H1 (cell line): ENCODE data around the gene INKA2. TPM values are rescaled to one million over a fixed set of nuclear protein-coding genes. Genes with fewer than 3 reads are reported as not detected.

Experiments
- CTCF ChIA-PET: fragments of 300-600 bp; sonication (Branson Sonifier 250); formaldehyde crosslinking; loops from one replicate; lab custom pipeline; 2021; ENCODE audit not compliant: partially characterized antibody; lab: Charles Lee
- POLR2A ChIA-PET: fragments of 300-600 bp; sonication (Branson Sonifier 250); formaldehyde crosslinking; loops from one replicate; lab custom pipeline; 2021; ENCODE audit warnings: inconsistent platforms; ENCODE audit not compliant: partially characterized antibody; lab: Charles Lee
- DNase-seq, 2 experiments: peaks; one replicate each; pipeline versions ENCODE4 v3.0.0 to v3.0.0-alpha.2; 2010 to 2022; ENCODE audit warnings: low spot score in 2 of 2, low read depth in 1 of 2, mixed read lengths in 1 of 2
- FAIRE-seq: peaks from 2 replicates; lab custom pipeline; 2011; peaks lifted over from hg19 to GRCh38; lab: Jason Lieb, UNC
- H2AFZ ChIP-seq: 2 replicates; pipeline ENCODE4 v1.8.1; 2012; ENCODE audit warnings: low read length, inconsistent platforms
- H2AK5ac ChIP-seq: 2 replicates; pipeline ENCODE4 v1.6.1; 2013; ENCODE audit warnings: low read depth, low read length
- H2BK120ac ChIP-seq: replicated peaks from 2 replicates; pipeline ENCODE3; 2013; ENCODE audit warnings: low read depth, low read length, inconsistent platforms
- H2BK12ac ChIP-seq: 2 replicates; pipeline ENCODE4 v1.6.1; 2013; ENCODE audit warnings: low read depth, low read length
- H2BK15ac ChIP-seq: 2 replicates; pipeline ENCODE4 v1.6.1; 2013; ENCODE audit warnings: low read length
- H2BK20ac ChIP-seq: 2 replicates; pipeline ENCODE4 v1.6.1; 2013; ENCODE audit warnings: low read length
- H2BK5ac ChIP-seq: 2 replicates; pipeline ENCODE4 v1.6.1; 2013; ENCODE audit warnings: low read depth, low read length
- H3K14ac ChIP-seq: 2 replicates; pipeline ENCODE4 v1.6.1; 2013; ENCODE audit warnings: inconsistent platforms; ENCODE audit not compliant: insufficient read length
- H3K18ac ChIP-seq: 2 replicates; pipeline ENCODE4 v1.6.1; 2013; ENCODE audit warnings: low read length; ENCODE audit errors: extremely low read depth
- H3K23ac ChIP-seq: 2 replicates; pipeline ENCODE4 v1.6.1; 2013; ENCODE audit warnings: inconsistent platforms; ENCODE audit not compliant: insufficient read length
- H3K23me2 ChIP-seq: 2 replicates; pipeline ENCODE4 v1.6.1; 2013; ENCODE audit warnings: low read depth, low read length
- H3K27ac ChIP-seq: 2 replicates; pipeline ENCODE4 v1.6.1; 2011; ENCODE audit warnings: low read depth, low read length, inconsistent platforms
- H3K27me3 ChIP-seq, 4 experiments: replicated peaks in 1 of 4; 1 replicate in 1 of 4; 2 replicates in 3 of 4; pipeline versions ENCODE4 v1.6.1 to v1.8.1; 2011 to 2013; ENCODE audit warnings: low read length in 3 of 4, mild to moderate bottlenecking in 3 of 4, inconsistent platforms in 2 of 4, mixed read lengths in 2 of 4, moderate library complexity in 1 of 4; ENCODE audit not compliant: control insufficient read depth in 3 of 4, insufficient read depth in 3 of 4; ENCODE audit errors: extremely low read depth in 1 of 4
- H3K36me3 ChIP-seq, 4 experiments: 2 replicates each; pipeline versions ENCODE4 v1.6.1 to v1.8.1; 2011 to 2013; ENCODE audit warnings: mild to moderate bottlenecking in 4 of 4, low read length in 3 of 4, moderate library complexity in 2 of 4, control low read depth in 1 of 4, inconsistent platforms in 1 of 4; ENCODE audit not compliant: insufficient read depth in 4 of 4, control insufficient read depth in 2 of 4
- H3K4ac ChIP-seq: replicated peaks from 2 replicates; pipeline ENCODE3; 2013; ENCODE audit warnings: low read length, low read depth, mixed read lengths, inconsistent platforms; ENCODE audit not compliant: insufficient read length
- H3K4me1 ChIP-seq, 4 experiments: replicated peaks in 1 of 4; 1 replicate in 1 of 4; 2 replicates in 3 of 4; pipeline versions ENCODE4 v1.6.1 to v1.8.1; 2011 to 2013; ENCODE audit warnings: low read length in 3 of 4, inconsistent platforms in 2 of 4, mixed read lengths in 1 of 4; ENCODE audit not compliant: insufficient read depth in 4 of 4, control insufficient read depth in 3 of 4
- H3K4me2 ChIP-seq, 2 experiments: 2 replicates each; pipeline versions ENCODE4 v1.6.1 to v1.8.1; 2011 to 2013; ENCODE audit warnings: low read depth in 2 of 2, low read length in 2 of 2, control low read depth in 1 of 2, inconsistent platforms in 1 of 2, mild to moderate bottlenecking in 1 of 2; ENCODE audit not compliant: insufficient read depth in 1 of 2
- H3K4me3 ChIP-seq, 4 experiments: fragments of 200-600, 300-600 bp in 1 of 4; sonication (generic), shearing (Covaris generic), sonication (Bioruptor Twin) in 1 of 4; 2 replicates each; pipeline versions ENCODE4 v1.5.1 to v1.8.1; 2011 to 2016; ENCODE audit warnings: low read length in 4 of 4, low read depth in 3 of 4, control low read depth in 2 of 4, inconsistent platforms in 2 of 4, mild to moderate bottlenecking in 2 of 4, mixed read lengths in 1 of 4, moderate library complexity in 1 of 4; ENCODE audit not compliant: insufficient read depth in 2 of 4; ENCODE audit errors: extremely low read depth in 1 of 4
- H3K56ac ChIP-seq: replicated peaks from 2 replicates; pipeline ENCODE3; 2013; ENCODE audit warnings: low read depth, mild to moderate bottlenecking, mixed read lengths, low read length, inconsistent platforms; ENCODE audit not compliant: insufficient read length
- H3K79me1 ChIP-seq: 2 replicates; pipeline ENCODE4 v1.6.1; 2013; ENCODE audit warnings: low read depth, low read length, control low read depth
- H3K79me2 ChIP-seq, 2 experiments: 2 replicates each; pipeline versions ENCODE4 v1.6.1 to v1.8.1; 2012 to 2013; ENCODE audit warnings: low read length in 2 of 2, mild to moderate bottlenecking in 2 of 2, inconsistent platforms in 1 of 2; ENCODE audit not compliant: insufficient read depth in 2 of 2, control insufficient read depth in 1 of 2
- H3K9ac ChIP-seq, 4 experiments: replicated peaks in 1 of 4; 1 replicate in 1 of 4; 2 replicates in 3 of 4; pipeline versions ENCODE4 v1.6.1 to v1.8.1; 2011 to 2013; ENCODE audit warnings: low read depth in 3 of 4, low read length in 3 of 4, control low read depth in 2 of 4, mild to moderate bottlenecking in 2 of 4, moderate library complexity in 2 of 4, inconsistent platforms in 1 of 4; ENCODE audit errors: extremely low read depth in 1 of 4
- H3K9me3 ChIP-seq, 2 experiments: 2 replicates each; pipeline versions ENCODE4 v1.6.1 to v1.8.1; 2012 to 2013; ENCODE audit warnings: mild to moderate bottlenecking in 2 of 2, moderate library complexity in 2 of 2, control low read depth in 1 of 2, inconsistent platforms in 1 of 2, low read depth in 1 of 2, low read length in 1 of 2, mixed read lengths in 1 of 2; ENCODE audit not compliant: insufficient read depth in 2 of 2
- H4K20me1 ChIP-seq, 2 experiments: replicated peaks in 1 of 2; 2 replicates each; pipeline versions ENCODE3 to v1.8.1; 2011 to 2013; ENCODE audit warnings: inconsistent platforms in 2 of 2, low read length in 2 of 2, mild to moderate bottlenecking in 1 of 2; ENCODE audit not compliant: insufficient read depth in 2 of 2, control insufficient read depth in 1 of 2
- H4K5ac ChIP-seq: 2 replicates; pipeline ENCODE4 v1.6.1; 2013; ENCODE audit warnings: low read length, low read depth, mixed read lengths, inconsistent platforms; ENCODE audit not compliant: insufficient read length
- H4K8ac ChIP-seq: 2 replicates; pipeline ENCODE4 v1.8.0; 2013; ENCODE audit warnings: mild to moderate bottlenecking, moderate library complexity, low read length, inconsistent platforms; ENCODE audit not compliant: insufficient read depth; ENCODE audit errors: extremely low read depth
- H4K91ac ChIP-seq: replicated peaks from 2 replicates; pipeline ENCODE3; 2013; ENCODE audit warnings: low read length, mixed read lengths, inconsistent platforms; ENCODE audit not compliant: insufficient read length
- BACH1 ChIP-seq: IDR thresholded peaks from 2 replicates; pipeline ENCODE4 v1.6.1; 2012; ENCODE audit warnings: low read length, improper control_type of control experiment
- CBX8 ChIP-seq: fragments of 300-800, 300-1000 bp; sonication (generic); IDR thresholded peaks from 2 replicates; pipeline ENCODE4 v1.7.1; 2016; ENCODE audit warnings: low read depth, low read length, borderline replicate concordance
- CREB1 ChIP-seq: IDR thresholded peaks from 2 replicates; pipeline ENCODE4 v1.6.1; 2012; ENCODE audit warnings: inconsistent platforms
- FOSL1 ChIP-seq: IDR thresholded peaks from 2 replicates; pipeline ENCODE4 v1.6.1; 2011; ENCODE audit warnings: mild to moderate bottlenecking, low read depth, low read length, moderate library complexity; ENCODE audit not compliant: insufficient read depth
- GTF2F1 ChIP-seq: IDR thresholded peaks from 2 replicates; pipeline ENCODE4 v1.6.1; 2012; ENCODE audit warnings: low read depth, low read length, improper control_type of control experiment, borderline replicate concordance
- POLR2A ChIP-seq, 2 experiments: IDR thresholded peaks; 1 replicate in 1 of 2; 2 replicates in 1 of 2; pipeline ENCODE4 v1.6.1; 2011; ENCODE audit warnings: low read depth in 2 of 2, low read length in 2 of 2, mild to moderate bottlenecking in 2 of 2; ENCODE audit errors: control extremely low read depth in 1 of 2
- POLR2AphosphoS5 ChIP-seq: IDR thresholded peaks from 2 replicates; pipeline ENCODE4 v1.6.1; 2011; ENCODE audit warnings: low read depth, low read length
- SAP30 ChIP-seq: fragments of 300-600 bp; sonication (generic); IDR thresholded peaks from 2 replicates; pipeline ENCODE4 v1.7.1; 2012; ENCODE audit warnings: low read length, moderate library complexity, mild to moderate bottlenecking, inconsistent platforms; ENCODE audit not compliant: insufficient read depth, insufficient replicate concordance
- SIX5 ChIP-seq: IDR thresholded peaks from 2 replicates; pipeline ENCODE4 v1.6.1; 2011; ENCODE audit warnings: mild to moderate bottlenecking, low read depth, low read length
- SRF ChIP-seq: IDR thresholded peaks from 2 replicates; pipeline ENCODE4 v1.6.1; 2011; ENCODE audit warnings: mild to moderate bottlenecking, low read depth, low read length, moderate library complexity
- ZNF274 ChIP-seq: IDR thresholded peaks from 2 replicates; pipeline ENCODE4 v1.7.0; 2012; ENCODE audit warnings: low read length, borderline replicate concordance; ENCODE audit errors: extremely low read depth
- WGBS, 2 experiments: shearing (Covaris generic) in 1 of 2; methylation state at CpG; one replicate each; pipeline versions ENCODE4 v1.1.6 to v1.1.7; 2013 to 2015; ENCODE audit warnings: low lambda C conversion rate in 2 of 2, mixed read lengths in 2 of 2, inconsistent platforms in 1 of 2, low coverage in 1 of 2, missing lambda C conversion rate in 1 of 2; ENCODE audit not compliant: insufficient replicate concordance in 2 of 2, insufficient coverage in 1 of 2, insufficient read length in 1 of 2; ENCODE audit errors: extremely low coverage in 1 of 2, missing lambda C conversion rate in 1 of 2; 5-methylcytosine and 5-hydroxymethylcytosine counted together
- polyA plus RNA-seq, 7 experiments: library from polyadenylated mRNA; depleted of rRNA in 3 of 7; stranded (reverse) in 5 of 7; unstranded in 2 of 7; fragments of >200 nt in 5 of 7; fragments of 200-250 nt in 2 of 7; gene quantifications; 1 replicate in 5 of 7; 2 replicates in 1 of 7; 4 replicates in 1 of 7; pipeline versions ENCODE4 v1.2.1 to v1.2.3, GENCODE V29; 2011 to 2013; ENCODE audit warnings: missing spikeins in 2 of 7, mixed read lengths in 2 of 7
- total RNA-seq: library from RNA; stranded (reverse); fragmentation: NEBNext Ultra II Directional; extraction: Animal tissue kit (Norgen Biotek cat#: 25700); gene quantifications from 2 replicates; pipeline ENCODE4 v1.2.1, GENCODE V29; 2021
- TF ChIP-seq, protein P1 (sequence below): IDR thresholded peaks from 2 replicates; pipeline ENCODE4 v1.6.1; 2012; ENCODE audit warnings: inconsistent platforms
- TF ChIP-seq, protein P2 (sequence below): IDR thresholded peaks from 2 replicates; pipeline ENCODE4 v1.6.1; 2012; ENCODE audit warnings: inconsistent platforms

The INKA2 gene
- total and polyA plus RNA-seq, 2 of the 8 experiments (the other 6 are each of a cell fraction or from before 2014, with no cell fraction given), result 4.2 to 11.5 TPM

DNA sequence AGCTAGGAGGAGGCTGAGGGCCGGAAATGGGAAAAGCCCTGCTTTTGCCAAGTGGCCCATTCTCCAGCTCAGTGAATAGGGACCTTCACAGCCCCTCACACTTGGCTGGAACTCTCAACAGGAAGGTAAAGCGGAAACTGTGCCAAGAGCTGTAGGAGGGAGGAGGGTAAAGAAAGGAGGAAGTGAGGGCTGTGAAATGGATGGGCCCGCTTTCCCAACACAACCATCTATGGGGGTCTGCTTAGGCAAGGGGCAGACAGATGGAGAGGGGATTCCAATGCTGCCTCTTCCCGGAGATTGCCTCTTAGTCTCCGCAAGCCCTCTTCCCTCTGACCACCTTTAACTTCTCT, 5.2 kb downstream of the INKA2 start:
- H2BK15ac ChIP-seq, result no peak overlapping the region
- peaks cover 0 to 3% (median 1%) of the 10 kb centered on the region in 4 experiments; a peak in 3 of 8 replicates for H3K36me3 ChIP-seq
- H4K5ac ChIP-seq, result no peak overlapping the region
- H3K18ac ChIP-seq, result no peak overlapping the region
- peaks cover 3 to 10% of the 10 kb centered on the region in 2 experiments for H4K20me1 ChIP-seq
- H2AFZ ChIP-seq, result no peak overlapping the region
- H3K79me1 ChIP-seq, result peaks cover 15% of the 10 kb centered on the region
- TF ChIP-seq CREB1, result no peak
- TF ChIP-seq GTF2F1, result no peak
- no peak for TF ChIP-seq FOSL1
- TF ChIP-seq SIX5, result no peak
- no peak for TF ChIP-seq ZNF274
- TF ChIP-seq POLR2AphosphoS5, result no peak
- no peak for TF ChIP-seq CBX8
- no peak for TF ChIP-seq SRF
- TF ChIP-seq SAP30, result no peak
- TF ChIP-seq, protein P1, sequence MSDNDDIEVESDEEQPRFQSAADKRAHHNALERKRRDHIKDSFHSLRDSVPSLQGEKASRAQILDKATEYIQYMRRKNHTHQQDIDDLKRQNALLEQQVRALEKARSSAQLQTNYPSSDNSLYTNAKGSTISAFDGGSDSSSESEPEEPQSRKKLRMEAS, result no peak
- TF ChIP-seq POLR2A (IDR thresholded peaks at IDR 0.05; ENCODE audit: control extremely low read depth in 1 of 2, low read depth in 2 of 2, low read length in 2 of 2), result no peak
- no peak for TF ChIP-seq BACH1
- TF ChIP-seq, protein P2, sequence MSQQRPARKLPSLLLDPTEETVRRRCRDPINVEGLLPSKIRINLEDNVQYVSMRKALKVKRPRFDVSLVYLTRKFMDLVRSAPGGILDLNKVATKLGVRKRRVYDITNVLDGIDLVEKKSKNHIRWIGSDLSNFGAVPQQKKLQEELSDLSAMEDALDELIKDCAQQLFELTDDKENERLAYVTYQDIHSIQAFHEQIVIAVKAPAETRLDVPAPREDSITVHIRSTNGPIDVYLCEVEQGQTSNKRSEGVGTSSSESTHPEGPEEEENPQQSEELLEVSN, result no peak
- TF ChIP-seq, all 59 proteins: peak for 0
- peaks cover 7% of the 10 kb centered on the region; the same call in 1 of the 2 replicates for H3K23me2 ChIP-seq
- H3K9ac ChIP-seq, result no peak overlapping the region
- H3K4me2 ChIP-seq, result no peak overlapping the region
- WGBS, 2 experiments, result 94% methylated on average over 5 of the region's 5 CpGs; no CpG with 5 or more reads in 1 of the 2 experiments
- no peak overlapping the region for H3K4ac ChIP-seq
- POLR2A ChIA-PET, result interaction anchor here (1.0 to 19.0 kb wide), 2 partner anchors 13 to 15 kb away, joined by 5 to 343 read pairs; no protein-coding TSS in a partner anchor
- H2BK20ac ChIP-seq, result no peak overlapping the region
- DNase-seq, result no peak
- no peak overlapping the region for H3K27ac ChIP-seq
- no peak overlapping the region for H3K23ac ChIP-seq
- no peak overlapping the region for H2BK12ac ChIP-seq
- no peak overlapping the region for H2BK5ac ChIP-seq
- H3K9me3 ChIP-seq, result no peaks in the 10 kb centered on the region
- H2AK5ac ChIP-seq, result peak overlapping the region; percentile 16; the same call in 1 of the 2 replicates
- H4K8ac ChIP-seq, result no peak overlapping the region
- H4K91ac ChIP-seq, result no peak overlapping the region
- no peak overlapping the region for H2BK120ac ChIP-seq
- H3K4me1 ChIP-seq, result peaks cover 19 to 36% (median 28%) of the 10 kb centered on the region in 4 experiments
- H3K79me2 ChIP-seq, result peaks cover 0 to 61% of the 10 kb centered on the region in 2 experiments; a peak in 3 of 4 replicates
- CTCF ChIA-PET, result interaction anchor here (0.9 to 42.0 kb wide), 6 partner anchors 4 to 282 kb away, joined by 3 to 1070 read pairs (median 3); partner anchors contain the start of genes DDX20 and INKA2
- no peaks in the 10 kb centered on the region; a peak in 1 of 7 replicates for H3K27me3 ChIP-seq
- H3K4me3 ChIP-seq, result no peak overlapping the region
- FAIRE-seq, result no peak
- no peak overlapping the region for H3K14ac ChIP-seq
- no peak overlapping the region for H3K56ac ChIP-seq
